Neuronal stem cell (in vitro differentiated cells): Measurements from ENCODE around the gene NOX5.

ENCODE experiments used
- DNase-seq: peaks from one replicate; pipeline ENCODE4 v3.0.0-alpha.2; 2013; ENCODE audit warnings: low spot score
- H2AFZ ChIP-seq: one replicate; pipeline ENCODE4 v1.6.1; 2013; ENCODE audit warnings: mild to moderate bottlenecking, low read length, inconsistent platforms
- H2AK5ac ChIP-seq: 2 replicates; pipeline ENCODE4 v1.6.1; 2013; ENCODE audit warnings: low read depth, mild to moderate bottlenecking, inconsistent platforms, low read length, moderate library complexity, mixed read lengths
- H2BK120ac ChIP-seq: 2 replicates; pipeline ENCODE4 v1.6.1; 2013; ENCODE audit warnings: low read depth, mild to moderate bottlenecking, inconsistent platforms, low read length, moderate library complexity, mixed read lengths
- H2BK12ac ChIP-seq: one replicate; pipeline ENCODE4 v1.6.1; 2013; ENCODE audit warnings: low read length, inconsistent platforms
- H2BK15ac ChIP-seq: 2 replicates; pipeline ENCODE4 v1.6.1; 2013; ENCODE audit warnings: mild to moderate bottlenecking, low read length, inconsistent platforms, mixed read lengths
- H2BK5ac ChIP-seq: one replicate; pipeline ENCODE4 v1.6.1; 2013; ENCODE audit warnings: inconsistent platforms, mild to moderate bottlenecking, low read length, moderate library complexity
- H3K14ac ChIP-seq: one replicate; pipeline ENCODE4 v1.6.1; 2013; ENCODE audit warnings: low read length, inconsistent platforms
- H3K18ac ChIP-seq: 2 replicates; pipeline ENCODE4 v1.6.1; 2013; ENCODE audit warnings: low read length, inconsistent platforms
- H3K23ac ChIP-seq: 2 replicates; pipeline ENCODE4 v1.6.1; 2013; ENCODE audit warnings: low read depth, mild to moderate bottlenecking, mixed read lengths, low read length, inconsistent platforms; ENCODE audit not compliant: poor library complexity
- H3K27ac ChIP-seq: replicated peaks from 3 replicates; pipeline ENCODE4 v1.5.1; 2013; ENCODE audit warnings: low read length, inconsistent platforms
- H3K27me3 ChIP-seq, 3 experiments: 2 replicates each; pipeline ENCODE4 v1.6.1; 2013; ENCODE audit warnings: low read length in 3 of 3, mild to moderate bottlenecking in 2 of 3, inconsistent platforms in 1 of 3, low read depth in 1 of 3, mixed read lengths in 1 of 3, moderate library complexity in 1 of 3; ENCODE audit not compliant: control insufficient read depth in 3 of 3, insufficient read depth in 3 of 3
- H3K36me3 ChIP-seq, 2 donors: replicated peaks in 1 of 2; 2 replicates each; pipeline ENCODE4 v1.6.1; 2013; ENCODE audit warnings: low read length in 2 of 2; ENCODE audit not compliant: control insufficient read depth in 2 of 2, insufficient read depth in 2 of 2
- H3K4ac ChIP-seq: 2 replicates; pipeline ENCODE4 v1.6.1; 2013; ENCODE audit warnings: inconsistent platforms, mild to moderate bottlenecking, low read length, moderate library complexity
- H3K4me1 ChIP-seq, 2 donors: 1 replicate in 1 of 2; 2 replicates in 1 of 2; pipeline ENCODE4 v1.6.1; 2013; ENCODE audit warnings: low read length in 2 of 2, low read depth in 1 of 2; ENCODE audit not compliant: control insufficient read depth in 2 of 2, insufficient read depth in 1 of 2
- H3K4me2 ChIP-seq: one replicate; pipeline ENCODE4 v1.6.1; 2013; ENCODE audit warnings: mild to moderate bottlenecking, low read length, inconsistent platforms; ENCODE audit not compliant: insufficient read depth, poor library complexity, severe bottlenecking
- H3K4me3 ChIP-seq, 2 donors: 2 replicates each; pipeline ENCODE4 v1.5.1; 2013; ENCODE audit warnings: low read length in 2 of 2, mild to moderate bottlenecking in 2 of 2, inconsistent platforms in 1 of 2, moderate library complexity in 1 of 2
- H3K79me1 ChIP-seq: one replicate; pipeline ENCODE4 v1.6.1; 2013; ENCODE audit warnings: low read depth, mild to moderate bottlenecking, inconsistent platforms, low read length, moderate library complexity
- H3K9ac ChIP-seq: one replicate; pipeline ENCODE4 v1.6.1; 2013; ENCODE audit warnings: mild to moderate bottlenecking, low read depth, low read length, inconsistent platforms; ENCODE audit not compliant: poor library complexity
- H3K9me3 ChIP-seq, 2 donors: replicated peaks in 1 of 2; 2 replicates each; pipeline versions ENCODE3 to v1.6.1; 2013; ENCODE audit warnings: low read length in 2 of 2, mild to moderate bottlenecking in 2 of 2, inconsistent platforms in 1 of 2, low read depth in 1 of 2, mixed read lengths in 1 of 2, moderate library complexity in 1 of 2; ENCODE audit not compliant: control insufficient read depth in 2 of 2, insufficient read depth in 1 of 2
- H4K8ac ChIP-seq: one replicate; pipeline ENCODE4 v1.6.1; 2013; ENCODE audit warnings: low read depth, mild to moderate bottlenecking, inconsistent platforms, low read length, moderate library complexity
- H4K91ac ChIP-seq: one replicate; pipeline ENCODE4 v1.6.1; 2013; ENCODE audit warnings: low read length, low read depth, mild to moderate bottlenecking, inconsistent platforms; ENCODE audit not compliant: poor library complexity
- WGBS, 2 donors: extraction: QIAGEN DNeasy Blood & Tissue Kit; methylation state at CpG; one replicate each; pipeline ENCODE4 v1.1.7; 2013; ENCODE audit warnings: missing lambda C conversion rate in 2 of 2, mixed read lengths in 1 of 2; ENCODE audit not compliant: insufficient read length in 2 of 2, insufficient replicate concordance in 1 of 2; ENCODE audit errors: extremely low coverage in 2 of 2; 5-methylcytosine and 5-hydroxymethylcytosine counted together

NOX5 gene

DNA sequence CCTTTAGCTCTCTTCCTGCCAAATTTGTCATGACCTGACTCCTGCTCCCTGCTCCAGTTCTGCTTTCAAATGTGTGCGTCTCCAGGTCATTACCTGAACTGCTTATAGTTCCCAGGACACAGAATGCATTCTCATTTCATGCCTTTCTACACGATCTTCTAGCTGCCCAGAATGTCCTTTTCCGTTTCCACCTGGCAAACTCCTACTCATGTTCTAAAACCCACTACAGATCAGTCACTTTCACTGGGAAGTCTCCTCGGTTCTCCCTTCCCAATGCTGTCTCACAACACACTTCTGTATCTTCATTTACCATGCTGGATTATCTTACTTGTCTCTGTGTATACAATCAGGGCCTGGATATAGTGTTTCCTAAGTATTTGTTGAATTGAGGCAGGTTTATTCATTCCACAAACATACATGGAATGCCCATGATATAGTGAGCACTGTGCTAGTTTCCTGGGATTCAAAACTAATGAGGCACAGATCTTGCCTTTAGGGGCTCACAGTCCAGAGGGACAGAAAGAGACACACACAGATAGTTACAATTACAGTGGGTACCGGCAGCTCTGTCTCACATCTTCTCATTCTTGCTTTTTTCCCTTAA lies 1.6 kb upstream of the NOX5 start:
- H3K4me2 ChIP-seq, result no peak overlapping the region
- no peak overlapping the region for H3K4ac ChIP-seq
- no peaks in the 10 kb centered on the region for H3K4me1 ChIP-seq
- H3K9me3 ChIP-seq, result no peaks in the 10 kb centered on the region
- H2BK120ac ChIP-seq, result no peak overlapping the region
- no peak overlapping the region for H3K9ac ChIP-seq
- H3K14ac ChIP-seq, result no peak overlapping the region
- no peaks in the 10 kb centered on the region for H3K27me3 ChIP-seq
- H3K18ac ChIP-seq, result no peak overlapping the region
- no peaks in the 10 kb centered on the region for H3K36me3 ChIP-seq
- no peak overlapping the region for H3K23ac ChIP-seq
- H2BK5ac ChIP-seq, result no peak overlapping the region
- no peak overlapping the region for H2AFZ ChIP-seq
- no peak for DNase-seq
- no peak overlapping the region for H4K91ac ChIP-seq
- no peak overlapping the region for H2BK12ac ChIP-seq
- H4K8ac ChIP-seq, result no peak overlapping the region
- no peak overlapping the region for H3K27ac ChIP-seq
- H3K4me3 ChIP-seq, result no peak overlapping the region
- no peaks in the 10 kb centered on the region for H3K79me1 ChIP-seq
- no CpG with 5 or more reads among the region's 5 CpGs for WGBS, 2 donors
- no peak overlapping the region for H2AK5ac ChIP-seq
- no peak overlapping the region for H2BK15ac ChIP-seq

DNA sequence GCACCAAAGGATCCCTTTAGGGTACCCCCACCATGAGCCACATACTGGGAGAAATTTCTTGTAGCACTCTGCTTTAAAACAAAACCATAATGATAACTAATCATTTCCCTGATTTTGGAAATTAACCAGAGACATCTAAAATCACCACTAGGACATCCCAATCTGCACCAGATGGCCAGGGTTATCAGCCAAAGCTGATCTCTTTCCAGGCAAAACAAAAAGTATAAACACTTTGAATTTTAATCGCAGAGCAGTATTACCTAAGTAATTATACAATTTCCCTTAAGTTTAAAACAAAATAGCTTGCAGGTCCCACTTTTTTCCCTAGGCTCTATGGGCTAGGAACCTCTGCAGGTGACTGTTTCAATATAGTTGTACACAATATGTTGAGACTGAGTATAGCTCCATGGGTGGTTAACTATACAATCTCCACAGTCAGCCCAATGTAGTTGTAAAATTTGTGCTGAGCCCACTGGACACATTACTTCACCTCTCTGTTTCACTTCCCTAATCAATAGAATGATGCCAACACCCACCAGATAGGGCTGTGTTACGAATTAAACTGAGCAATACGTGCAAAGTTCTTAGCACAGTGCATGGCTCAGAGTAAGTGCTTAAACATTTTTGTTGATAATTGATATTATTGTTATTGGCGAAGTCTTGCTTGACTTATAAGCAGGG lies 629 bp upstream of the NOX5 start:
- no CpG with 5 or more reads among the region's 4 CpGs for WGBS, 2 donors
- H3K14ac ChIP-seq, result no peak overlapping the region
- no peak overlapping the region for H2BK12ac ChIP-seq
- H2BK15ac ChIP-seq, result no peak overlapping the region
- DNase-seq, result no peak
- no peak overlapping the region for H2BK120ac ChIP-seq
- no peak overlapping the region for H2AK5ac ChIP-seq
- H3K4me1 ChIP-seq, result no peaks in the 10 kb centered on the region
- H3K18ac ChIP-seq, result no peak overlapping the region
- H4K91ac ChIP-seq, result no peak overlapping the region
- no peaks in the 10 kb centered on the region for H3K36me3 ChIP-seq
- no peak overlapping the region for H3K4me3 ChIP-seq
- no peak overlapping the region for H3K9ac ChIP-seq
- no peak overlapping the region for H3K4me2 ChIP-seq
- no peaks in the 10 kb centered on the region for H3K79me1 ChIP-seq
- H2AFZ ChIP-seq, result no peak overlapping the region
- no peak overlapping the region for H3K23ac ChIP-seq
- H3K4ac ChIP-seq, result no peak overlapping the region
- H2BK5ac ChIP-seq, result no peak overlapping the region
- H3K27me3 ChIP-seq, result no peaks in the 10 kb centered on the region
- no peak overlapping the region for H3K27ac ChIP-seq
- H4K8ac ChIP-seq, result no peak overlapping the region
- no peaks in the 10 kb centered on the region for H3K9me3 ChIP-seq

GRCh38 chr15:69015591-69015990 lies 1.1 kb downstream of the NOX5 start:
- H2BK120ac ChIP-seq, result no peak overlapping the region
- no peak overlapping the region for H4K8ac ChIP-seq
- H3K4me1 ChIP-seq, result no peaks in the 10 kb centered on the region
- no peak overlapping the region for H3K9ac ChIP-seq
- no peaks in the 10 kb centered on the region for H3K27me3 ChIP-seq
- DNase-seq, result no peak
- no peak overlapping the region for H3K14ac ChIP-seq
- no peak overlapping the region for H3K23ac ChIP-seq
- WGBS, 2 donors, result no CpG with 5 or more reads among the region's 7 CpGs
- no peak overlapping the region for H2AFZ ChIP-seq
- no peak overlapping the region for H2AK5ac ChIP-seq
- H3K18ac ChIP-seq, result no peak overlapping the region
- H3K4ac ChIP-seq, result no peak overlapping the region
- no peak overlapping the region for H4K91ac ChIP-seq
- H2BK12ac ChIP-seq, result no peak overlapping the region
- no peak overlapping the region for H2BK15ac ChIP-seq
- H3K4me2 ChIP-seq, result no peak overlapping the region
- H3K36me3 ChIP-seq, result no peaks in the 10 kb centered on the region
- no peak overlapping the region for H2BK5ac ChIP-seq
- no peak overlapping the region for H3K4me3 ChIP-seq
- H3K27ac ChIP-seq, result no peak overlapping the region
- no peaks in the 10 kb centered on the region for H3K9me3 ChIP-seq
- H3K79me1 ChIP-seq, result no peaks in the 10 kb centered on the region

- peak overlapping the region; percentile 15 for H3K18ac ChIP-seq
- H3K4me3 ChIP-seq, result no peak overlapping the region
- H2BK5ac ChIP-seq, result no peak overlapping the region
- WGBS, 2 donors, result no CpG with 5 or more reads among the region's 5 CpGs
- no peaks in the 10 kb centered on the region for H3K27me3 ChIP-seq
- no peaks in the 10 kb centered on the region for H3K4me1 ChIP-seq
- H3K36me3 ChIP-seq, result no peaks in the 10 kb centered on the region
- H4K8ac ChIP-seq, result no peak overlapping the region
- no peak overlapping the region for H3K9ac ChIP-seq
- H3K14ac ChIP-seq, result no peak overlapping the region
- H2AFZ ChIP-seq, result no peak overlapping the region
- no peak for DNase-seq
- no peak overlapping the region for H3K27ac ChIP-seq
- H3K9me3 ChIP-seq, result no peaks in the 10 kb centered on the region
- H3K79me1 ChIP-seq, result no peaks in the 10 kb centered on the region
- no peak overlapping the region for H2BK12ac ChIP-seq
- H4K91ac ChIP-seq, result no peak overlapping the region
- no peak overlapping the region for H2BK15ac ChIP-seq
- no peak overlapping the region for H3K23ac ChIP-seq
- no peak overlapping the region for H2BK120ac ChIP-seq
- H2AK5ac ChIP-seq, result no peak overlapping the region
- H3K4me2 ChIP-seq, result no peak overlapping the region
- H3K4ac ChIP-seq, result no peak overlapping the region
Measured at GRCh38 chr15:69016021-69016595, 1.6 kb downstream of the NOX5 start.
